Measurements from ENCODE around the gene MFAP3.
A peak's percentile ranks its signal among the peaks of the same experiment; 100 is the strongest.
"Not testable (repeated sequence)": the region's sequence is repeated elsewhere in the genome, so short reads cannot be mapped to it uniquely, and the experiment has no call there.

Gene MFAP3

GRCh38 chr5:154038707-154039457 is at the start of gene MFAP3, which contains the start of gene FAM114A2:
Gene MFAP3 (plus strand): TSS chr5:154038967. CDS start chr5:154049723, 10,756 bp downstream.
Gene FAM114A2 (minus strand): TSS chr5:154038910. CDS start chr5:154034953, 3,957 bp downstream.
- DNase-seq (ENCODE audit: low read depth, low spot score): peak; percentile 64

DNA sequence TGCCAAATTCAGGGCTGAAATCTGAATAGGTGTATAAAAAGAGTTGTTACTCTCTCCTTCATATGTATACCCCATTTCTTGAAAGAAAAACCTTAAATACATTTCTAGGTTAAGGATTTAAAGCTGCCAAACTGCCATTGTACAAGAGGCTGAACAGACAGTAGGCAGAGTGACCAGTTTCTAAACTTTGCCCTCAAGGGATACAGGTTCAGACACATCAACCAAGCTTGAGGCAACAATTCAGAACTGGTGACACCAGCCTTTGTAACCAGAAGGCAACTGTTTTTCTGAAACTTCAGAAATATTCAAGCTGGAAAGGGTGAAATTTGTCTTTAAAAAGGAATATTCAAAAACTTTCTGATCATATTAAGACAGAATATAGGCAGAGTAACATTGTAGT is 47.6 kb upstream of the MFAP3 start:
- DNase-seq (ENCODE audit: low read depth, low spot score): no peak

DNA sequence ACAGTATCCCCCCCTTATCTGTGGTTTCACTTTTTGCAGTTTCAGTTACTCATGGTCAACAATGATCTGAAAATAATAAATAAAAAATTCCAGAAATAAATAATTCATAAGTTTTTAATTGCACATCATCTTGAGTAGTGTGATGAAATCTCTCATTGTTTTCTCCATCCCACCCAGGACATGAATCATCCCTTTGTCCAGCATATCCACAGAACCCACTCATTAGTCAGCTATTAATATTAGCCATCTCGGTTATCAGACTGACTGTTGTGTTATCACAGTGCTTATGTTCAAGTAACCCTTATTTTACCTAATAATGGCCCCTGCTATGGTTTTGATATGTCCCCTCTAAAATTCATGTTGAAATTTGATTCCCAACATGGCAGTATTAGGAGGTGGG is 40.8 kb upstream of the MFAP3 start:
- no peak for DNase-seq (ENCODE audit: low read depth, low spot score)

- DNase-seq (ENCODE audit: low read depth, low spot score): no peak
Measured at GRCh38 chr5:153998768-153999167, 40.0 kb upstream of the MFAP3 start.

GRCh38 chr5:153999995-154000394 is 38.8 kb upstream of the MFAP3 start:
- no peak for DNase-seq (ENCODE audit: low read depth, low spot score)

DNA sequence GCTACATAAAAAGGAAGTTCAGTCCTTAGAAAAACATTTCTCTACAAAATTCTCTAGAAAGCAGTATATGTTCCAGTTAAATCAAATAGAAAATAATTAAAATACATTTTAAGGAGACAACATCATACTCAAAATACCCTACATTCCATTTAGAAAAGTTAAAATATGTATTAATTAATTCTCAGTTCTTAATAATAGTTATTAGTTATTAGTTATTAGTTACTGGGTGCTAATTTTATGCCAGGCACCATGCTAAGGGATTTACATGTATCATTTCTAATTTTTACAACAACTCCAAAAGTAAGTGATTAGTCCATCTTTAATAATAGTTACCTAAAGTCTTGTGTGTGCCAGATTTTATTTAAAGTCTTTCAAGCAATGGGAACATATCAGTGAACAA is 38.1 kb upstream of the MFAP3 start:
- no peak for DNase-seq (ENCODE audit: low read depth, low spot score)

DNA sequence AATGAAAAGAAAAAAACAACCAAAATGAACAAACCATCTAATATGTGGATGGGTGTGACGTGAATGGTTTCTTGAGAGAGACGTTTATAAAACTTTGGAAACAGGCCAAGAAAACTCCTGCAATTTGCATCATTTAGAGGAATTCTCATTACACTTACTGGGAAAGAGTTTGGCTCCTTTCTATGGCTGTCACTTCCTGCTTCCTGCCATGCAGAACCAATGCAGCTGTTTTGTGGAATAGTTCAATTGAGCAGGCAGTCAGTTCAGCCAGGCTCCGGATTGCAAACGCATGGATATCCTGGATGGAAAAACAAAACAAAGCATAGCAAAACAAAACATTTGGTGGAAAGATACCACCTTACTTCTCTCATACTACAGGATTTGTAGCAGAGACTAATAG is 36.7 kb upstream of the MFAP3 start:
- DNase-seq (ENCODE audit: low read depth, low spot score): no peak

GRCh38 chr5:154002511-154003020 is 36.2 kb upstream of the MFAP3 start:
- DNase-seq (ENCODE audit: low read depth, low spot score): no peak

DNA sequence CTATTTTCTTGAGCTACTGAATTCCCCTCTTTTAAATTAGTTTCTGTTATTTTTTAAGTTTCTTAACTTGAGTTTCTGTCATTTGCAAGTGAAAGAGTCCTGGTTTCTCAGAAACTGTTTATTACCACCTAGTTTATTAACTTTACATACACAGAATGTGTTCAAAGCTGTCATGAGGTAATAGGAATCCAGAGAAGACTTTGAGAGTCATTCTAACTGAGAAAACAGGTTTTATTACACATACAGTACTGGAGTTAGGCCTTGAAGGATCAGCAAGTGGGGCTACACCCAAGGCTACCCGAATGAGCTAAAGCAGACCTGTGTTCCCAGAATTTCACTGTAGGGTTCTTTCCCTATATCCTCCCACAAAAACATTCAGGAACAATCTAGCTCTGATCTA is 33.1 kb upstream of the MFAP3 start:
- DNase-seq (ENCODE audit: low read depth, low spot score): no peak

GRCh38 chr5:154010660-154011059 is 28.1 kb upstream of the MFAP3 start:
- no peak for DNase-seq (ENCODE audit: low read depth, low spot score)

- DNase-seq (ENCODE audit: low read depth, low spot score): no peak
Measured at GRCh38 chr5:154015071-154015693, 23.6 kb upstream of the MFAP3 start.

DNA sequence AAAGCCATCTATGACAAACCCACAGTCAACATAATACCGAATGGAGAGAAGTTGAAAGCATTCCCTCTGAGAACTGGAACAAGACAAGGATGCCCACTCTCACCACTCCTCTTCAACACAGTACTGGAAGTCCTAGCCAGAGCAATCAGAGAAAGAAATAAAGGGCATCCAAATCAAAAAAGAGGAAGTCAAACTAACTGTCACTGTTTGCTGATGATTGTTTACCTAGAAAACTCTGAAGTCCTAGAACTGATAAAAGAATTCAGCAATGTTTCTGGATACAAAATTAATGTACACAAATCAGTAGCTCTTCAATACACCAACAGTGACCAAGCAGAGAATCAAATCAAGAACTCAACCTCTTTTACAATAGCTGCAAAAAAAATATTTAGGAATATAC is 19.8 kb upstream of the MFAP3 start:
- DNase-seq (ENCODE audit: low read depth, low spot score): not testable (repeated sequence)

DNA sequence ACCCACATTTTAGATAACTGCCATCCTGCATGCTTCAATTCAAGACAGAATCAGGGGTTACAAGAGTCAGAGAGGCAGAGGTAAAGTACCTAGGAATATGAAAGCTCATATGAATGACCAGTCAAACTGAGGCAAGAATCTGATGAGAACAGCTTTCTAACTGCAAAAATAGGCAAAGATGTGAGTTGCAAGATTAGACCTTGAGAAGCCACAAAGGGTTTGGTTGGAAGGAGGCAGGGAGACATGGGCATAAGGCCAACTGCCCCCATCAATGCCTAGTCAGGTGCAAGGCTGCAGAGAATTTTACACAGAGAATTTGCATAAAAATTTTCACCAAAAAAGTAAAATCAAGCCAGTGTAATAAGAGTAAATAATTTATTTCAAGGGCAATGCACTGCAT is 12.8 kb upstream of the MFAP3 start:
- DNase-seq (ENCODE audit: low read depth, low spot score): no peak

DNA sequence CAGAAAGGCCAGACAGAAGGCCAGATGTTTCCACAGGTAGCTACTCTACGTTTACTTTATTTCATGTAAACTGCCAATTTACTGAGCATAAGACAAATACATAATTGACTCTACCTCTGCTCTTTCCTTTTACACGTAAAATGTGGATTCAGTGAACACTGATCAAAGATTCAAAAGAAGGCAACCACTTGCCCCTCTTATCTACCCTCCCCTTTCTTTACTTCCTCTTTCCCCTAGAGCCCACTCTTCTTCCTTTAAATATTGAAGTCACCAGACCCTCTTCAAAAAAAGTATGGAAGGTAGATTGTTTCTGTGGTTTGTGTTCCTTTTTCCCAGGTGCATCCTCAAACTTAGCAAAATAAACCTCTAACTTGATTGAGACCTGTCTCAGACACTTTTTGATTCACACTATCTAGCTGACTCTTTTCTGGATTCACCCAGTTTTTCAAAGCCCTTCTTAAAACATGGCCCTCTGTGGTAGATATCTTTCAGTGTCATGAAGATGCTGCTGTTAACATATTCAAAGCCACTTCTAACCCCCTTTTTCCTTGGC is 6.8 kb upstream of the MFAP3 start:
- no peak for DNase-seq (ENCODE audit: low read depth, low spot score)

- DNase-seq (ENCODE audit: low read depth, low spot score): no peak
Measured at GRCh38 chr5:154034944-154035343, 3.8 kb upstream of the MFAP3 start.

GRCh38 chr5:154038261-154038706 is 483 bp upstream of the MFAP3 start:
- DNase-seq (ENCODE audit: low read depth, low spot score): no peak

DNA sequence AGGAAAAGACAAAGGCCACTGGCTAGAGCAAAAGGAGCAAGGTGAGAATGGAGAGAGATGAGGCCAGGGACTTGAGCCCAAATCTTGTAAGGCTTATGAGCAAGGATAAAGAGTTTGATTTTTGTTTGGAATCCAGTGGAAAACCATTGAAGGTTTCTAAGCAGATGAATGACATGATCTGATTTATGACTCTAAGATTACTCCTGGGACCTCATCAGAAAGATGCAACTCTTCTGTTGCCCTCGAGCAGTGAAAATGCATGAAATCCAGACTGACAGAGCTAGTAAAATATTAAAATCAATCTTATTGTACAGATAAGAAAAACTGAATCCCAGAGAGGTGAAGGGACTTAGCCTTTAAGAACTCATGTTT is 677 bp downstream of the MFAP3 start:
- DNase-seq (ENCODE audit: low read depth, low spot score): no peak

- DNase-seq (ENCODE audit: low read depth, low spot score): no peak
Measured at GRCh38 chr5:154042766-154043165, 4.0 kb downstream of the MFAP3 start.

GRCh38 chr5:154044099-154044498 is 5.3 kb downstream of the MFAP3 start:
- DNase-seq (ENCODE audit: low read depth, low spot score): no peak

- DNase-seq (ENCODE audit: low read depth, low spot score): no peak
Measured at GRCh38 chr5:154044581-154044980, 5.8 kb downstream of the MFAP3 start.

DNA sequence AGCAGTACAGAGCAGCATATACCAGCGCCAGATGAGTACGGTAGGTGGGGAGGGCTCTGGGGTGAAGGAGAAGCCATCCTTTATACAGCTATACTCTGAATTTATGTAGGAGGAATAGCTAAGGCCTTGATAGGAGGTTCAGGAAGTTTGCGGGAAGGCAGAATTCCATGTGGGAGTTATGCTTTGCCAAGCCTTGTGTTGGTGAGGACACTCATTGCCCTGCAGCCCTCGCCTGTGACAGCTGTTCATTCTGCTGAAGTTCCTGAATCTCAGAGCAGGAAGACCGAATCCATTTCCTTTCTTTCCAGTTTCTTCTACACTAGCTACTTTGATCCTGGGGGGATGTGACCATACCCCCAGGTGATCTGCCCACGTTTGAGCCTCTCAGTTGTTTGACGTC is 7.7 kb downstream of the MFAP3 start:
- no peak for DNase-seq (ENCODE audit: low read depth, low spot score)

DNA sequence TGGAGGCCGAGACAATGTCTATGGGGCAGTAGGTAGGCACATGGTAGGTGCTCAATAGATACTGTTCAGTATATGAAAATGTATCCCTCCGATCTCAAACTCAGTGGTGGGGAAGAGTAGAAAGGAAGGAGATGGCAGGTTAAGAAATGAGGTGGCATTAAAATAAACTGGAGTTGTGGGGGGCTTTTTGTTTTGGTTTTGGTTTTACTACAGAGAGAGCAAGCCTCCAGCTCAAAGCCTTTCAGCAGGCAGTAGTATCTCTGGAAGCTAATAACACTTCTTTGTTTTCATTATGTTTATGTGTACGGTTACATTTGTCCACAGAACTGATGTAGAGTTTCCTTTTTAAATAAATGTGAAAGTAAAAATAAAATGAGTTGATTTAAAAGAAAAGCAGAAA is 8.6 kb downstream of the MFAP3 start:
- no peak for DNase-seq (ENCODE audit: low read depth, low spot score)

GRCh38 chr5:154049636-154050035 is 10.9 kb downstream of the MFAP3 start:
- no peak for DNase-seq (ENCODE audit: low read depth, low spot score)
